ENCODE results near the gene APP. TPM values are rescaled to one million over a fixed set of nuclear protein-coding genes. Genes with fewer than 3 reads are reported as not detected.

The APP gene
- total and polyA plus RNA-seq, 10 of the 15 experiments (the other 5 are each of a cell fraction or from before 2014, with no cell fraction given): 8.8 to 94.9 (median 51.0) TPM

- H3K79me2 ChIP-seq (ENCODE audit: control insufficient read depth, insufficient read depth, low read length): no peaks in the 10 kb centered on the region
- H3K9me3 ChIP-seq (replicated peaks; ENCODE audit: control insufficient read depth, insufficient read depth, low read length): no peaks in the 10 kb centered on the region
- intact Hi-C loops (cut with micrococcal nuclease; ENCODE audit: unreplicated experiment): no loop called here
- ATAC-seq: no peak
- 64% methylated on average over 5 of the region's 5 CpGs for WGBS (ENCODE audit: insufficient coverage, insufficient replicate concordance, low lambda C conversion rate, missing lambda C conversion rate)
- peaks cover 3% of the 10 kb centered on the region; the same call in 1 of the 2 replicates for H3K4me1 ChIP-seq (ENCODE audit: control insufficient read depth, insufficient read depth, low read length)
- no peaks in the 10 kb centered on the region for H3K36me3 ChIP-seq (ENCODE audit: control insufficient read depth in 2 of 2, insufficient read depth in 2 of 2, low read length in 1 of 2)
- in situ Hi-C loops (cut with MboI): no loop called here
- ChIA-PET SMC1A (ENCODE audit: uncharacterized antibody, unreplicated experiment) (no interaction called here), RAD21 (ENCODE audit: unreplicated experiment) (no interaction called here), CTCF (no interaction called here), POLR2A (no interaction called here)
- H2AFZ ChIP-seq (ENCODE audit: control insufficient read depth, low read depth, low read length): no peak overlapping the region
- H3K9ac ChIP-seq (ENCODE audit: control insufficient read depth, insufficient read depth, low read length): no peak overlapping the region
- no peaks in the 10 kb centered on the region for H3K27me3 ChIP-seq (replicated peaks in 1 of 2; ENCODE audit: control insufficient read depth in 2 of 2, insufficient read depth in 2 of 2, low read length in 1 of 2)
- no peak overlapping the region for H3K4me2 ChIP-seq (ENCODE audit: control insufficient read depth, insufficient read depth)
- DNase-seq (ENCODE audit: low read depth, low spot score): no peak
- TF ChIP-seq E2F8 (IDR thresholded peaks at IDR 0.05; ENCODE audit: low read depth, partially characterized antibody) (no peak), CEBPB (IDR thresholded peaks at IDR 0.05; ENCODE audit: borderline replicate concordance in 1 of 2, low read depth in 2 of 2, low read length in 2 of 2) (no peak), SUPT20H (IDR thresholded peaks at IDR 0.05; ENCODE audit: borderline replicate concordance, control insufficient read depth, low read depth, low read length) (no peak), PAX5 (IDR thresholded peaks at IDR 0.05; ENCODE audit: borderline replicate concordance, low read depth, low read length) (no peak), POLR2AphosphoS5 (IDR thresholded peaks at IDR 0.05; ENCODE audit: low read length) (no peak), NFXL1 (IDR thresholded peaks at IDR 0.05; ENCODE audit: borderline replicate concordance) (no peak), NR2F1 (conservative IDR thresholded peaks at IDR 0.05) (no peak)
- TF ChIP-seq, protein P1, sequence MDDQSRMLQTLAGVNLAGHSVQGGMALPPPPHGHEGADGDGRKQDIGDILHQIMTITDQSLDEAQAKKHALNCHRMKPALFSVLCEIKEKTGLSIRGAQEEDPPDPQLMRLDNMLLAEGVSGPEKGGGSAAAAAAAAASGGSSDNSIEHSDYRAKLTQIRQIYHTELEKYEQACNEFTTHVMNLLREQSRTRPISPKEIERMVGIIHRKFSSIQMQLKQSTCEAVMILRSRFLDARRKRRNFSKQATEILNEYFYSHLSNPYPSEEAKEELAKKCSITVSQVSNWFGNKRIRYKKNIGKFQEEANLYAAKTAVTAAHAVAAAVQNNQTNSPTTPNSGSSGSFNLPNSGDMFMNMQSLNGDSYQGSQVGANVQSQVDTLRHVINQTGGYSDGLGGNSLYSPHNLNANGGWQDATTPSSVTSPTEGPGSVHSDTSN (IDR thresholded peaks at IDR 0.05; ENCODE audit: insufficient replicate concordance, low read depth, low read length): no peak
- H3K27ac ChIP-seq (ENCODE audit: control insufficient read depth, insufficient read depth): no peak overlapping the region
- BruUV-seq (replicated peaks): no TSS peak
- no peak overlapping the region for H3K4me3 ChIP-seq
- FAIRE-seq: no peak
- no peaks in the 10 kb centered on the region for H4K20me1 ChIP-seq (ENCODE audit: control insufficient read depth, insufficient read depth)
Measured at GRCh38 chr21:25964926-25965325, 205.6 kb downstream of the APP start.

All from GM12878 (cell line).